Activated naive CD4-positive, alpha-beta T cell treated with anti-CD3 and anti-CD28 coated beads, Interleukin-2, amount 50 U/mL, for 24 hours (primary cell): ENCODE results near the gene ZMYND8.

Experiments used
- H3K27ac Mint-ChIP-seq: one replicate; pipeline ENCODE4 v1.8.0; 2021; ENCODE audit warnings: mild to moderate bottlenecking, mixed read lengths
- H3K27me3 Mint-ChIP-seq: one replicate; pipeline ENCODE4 v1.8.0; 2021; ENCODE audit warnings: mixed read lengths
- H3K36me3 Mint-ChIP-seq: one replicate; pipeline ENCODE4 v1.8.0; 2021; ENCODE audit warnings: mixed read lengths
- H3K4me1 Mint-ChIP-seq: one replicate; pipeline ENCODE4 v1.8.0; 2021; ENCODE audit warnings: mixed read lengths
- H3K4me3 Mint-ChIP-seq: one replicate; pipeline ENCODE4 v1.8.0; 2021; ENCODE audit warnings: mild to moderate bottlenecking, mixed read lengths
- H3K9me3 Mint-ChIP-seq: one replicate; pipeline ENCODE4 v1.8.0; 2021; ENCODE audit warnings: mixed read lengths

Gene ZMYND8

DNA sequence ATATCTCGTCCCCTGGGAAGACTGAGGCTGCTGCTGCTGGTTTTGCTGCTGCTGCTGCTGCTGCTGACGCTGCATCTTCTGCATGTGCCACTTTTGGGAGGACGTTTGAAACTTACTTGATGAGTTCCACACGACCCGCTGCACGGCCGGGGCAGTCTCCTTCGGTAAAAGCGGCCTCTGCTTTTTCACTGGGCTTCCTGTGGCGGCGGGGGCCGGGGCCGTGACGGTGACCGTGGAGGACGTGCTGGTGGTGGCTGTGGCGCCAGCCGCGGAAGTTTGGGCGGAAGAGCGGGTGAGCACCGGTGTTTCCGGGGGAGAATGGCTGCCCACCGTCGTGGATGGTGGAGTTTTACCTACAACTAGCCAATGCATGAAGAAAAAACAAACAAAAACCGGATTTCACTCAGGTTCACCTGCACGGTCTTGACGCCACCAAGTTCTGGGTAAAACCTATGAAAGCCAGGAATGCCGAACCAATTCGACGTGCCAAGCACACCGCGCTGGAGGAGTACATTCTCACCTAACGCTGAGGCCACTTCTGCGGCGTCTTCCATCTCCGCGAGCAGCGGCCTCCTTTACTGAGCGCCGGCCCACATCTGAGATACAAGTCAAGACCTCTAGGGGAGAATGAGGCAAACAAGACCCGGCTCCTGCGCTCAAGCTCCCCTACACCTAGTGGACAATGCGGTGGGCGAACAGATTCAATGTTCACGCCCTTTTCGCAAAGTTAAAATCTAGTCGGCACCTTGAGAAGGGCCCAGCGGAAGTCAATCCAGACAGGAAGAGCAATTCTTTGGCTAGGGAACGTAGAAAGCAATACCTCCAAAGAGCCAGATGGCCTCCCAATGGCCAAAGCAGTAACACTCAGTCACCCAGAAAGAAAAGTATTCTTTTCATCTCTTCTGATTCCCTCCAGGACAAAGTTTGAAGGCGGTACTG is 117.5 kb downstream of the ZMYND8 start:
- Mint-ChIP-seq H3K4me3 (no peak overlapping the region), H3K36me3 (peaks cover 3% of the 10 kb centered on the region), H3K27me3 (no peaks in the 10 kb centered on the region), H3K9me3 (no peaks in the 10 kb centered on the region), H3K4me1 (no peaks in the 10 kb centered on the region), H3K27ac (no peak overlapping the region)

DNA sequence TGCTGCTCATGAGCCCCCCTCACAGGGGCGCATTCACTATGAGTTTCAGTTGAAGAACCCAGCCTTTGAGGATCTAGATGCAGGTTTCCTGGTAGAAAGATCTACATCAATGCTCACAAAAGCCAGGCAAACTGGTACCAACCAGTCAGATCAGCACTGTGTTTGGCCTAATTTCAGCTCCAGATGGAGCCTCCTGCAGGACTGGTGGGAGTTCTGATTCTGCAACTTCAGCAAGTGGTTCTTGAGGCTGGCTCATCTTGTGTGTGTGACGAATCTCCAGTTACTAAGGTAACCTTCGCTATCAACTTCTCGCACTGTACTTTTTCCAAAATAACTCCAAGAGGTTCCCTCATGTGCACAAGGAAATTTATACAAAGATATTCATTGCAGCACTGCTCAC is 118.8 kb downstream of the ZMYND8 start:
- Mint-ChIP-seq H3K27me3 (no peaks in the 10 kb centered on the region), H3K36me3 (peaks cover 4% of the 10 kb centered on the region), H3K4me1 (no peaks in the 10 kb centered on the region), H3K27ac (no peak overlapping the region), H3K9me3 (no peaks in the 10 kb centered on the region), H3K4me3 (no peak overlapping the region)

DNA sequence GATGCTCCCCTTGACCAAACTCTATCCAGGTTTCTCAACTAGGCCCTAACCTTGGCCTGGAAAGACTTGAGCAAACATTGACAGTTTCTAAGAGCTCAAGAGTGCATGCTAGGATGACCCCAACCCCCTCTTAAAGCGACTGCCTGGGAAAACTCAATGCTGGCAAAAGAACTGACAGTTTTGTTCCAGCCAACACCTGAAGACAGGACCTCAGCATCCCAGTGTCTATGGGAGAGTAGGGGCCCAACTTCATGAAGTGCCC is 119.9 kb downstream of the ZMYND8 start:
- no peak overlapping the region for H3K27ac Mint-ChIP-seq
- H3K4me1 Mint-ChIP-seq, result no peaks in the 10 kb centered on the region
- no peaks in the 10 kb centered on the region for H3K9me3 Mint-ChIP-seq
- H3K36me3 Mint-ChIP-seq, result peaks cover 7% of the 10 kb centered on the region
- no peaks in the 10 kb centered on the region for H3K27me3 Mint-ChIP-seq
- H3K4me3 Mint-ChIP-seq, result no peak overlapping the region

GRCh38 chr20:47235853-47236638 is 120.5 kb downstream of the ZMYND8 start:
- Mint-ChIP-seq H3K4me1 (no peaks in the 10 kb centered on the region), H3K36me3 (peaks cover 5% of the 10 kb centered on the region), H3K27ac (no peak overlapping the region), H3K27me3 (no peaks in the 10 kb centered on the region), H3K9me3 (no peaks in the 10 kb centered on the region), H3K4me3 (no peak overlapping the region)

GRCh38 chr20:47235111-47235510 is 121.4 kb downstream of the ZMYND8 start:
- Mint-ChIP-seq H3K27ac (no peak overlapping the region), H3K36me3 (peaks cover 8% of the 10 kb centered on the region), H3K27me3 (no peaks in the 10 kb centered on the region), H3K4me3 (no peak overlapping the region), H3K4me1 (no peaks in the 10 kb centered on the region), H3K9me3 (no peaks in the 10 kb centered on the region)

GRCh38 chr20:47233333-47234188 is 122.9 kb downstream of the ZMYND8 start:
- Mint-ChIP-seq H3K27ac (peak overlapping the region; percentile 41), H3K36me3 (peaks cover 7% of the 10 kb centered on the region), H3K4me3 (no peak overlapping the region), H3K4me1 (no peaks in the 10 kb centered on the region), H3K27me3 (no peaks in the 10 kb centered on the region), H3K9me3 (no peaks in the 10 kb centered on the region)

DNA sequence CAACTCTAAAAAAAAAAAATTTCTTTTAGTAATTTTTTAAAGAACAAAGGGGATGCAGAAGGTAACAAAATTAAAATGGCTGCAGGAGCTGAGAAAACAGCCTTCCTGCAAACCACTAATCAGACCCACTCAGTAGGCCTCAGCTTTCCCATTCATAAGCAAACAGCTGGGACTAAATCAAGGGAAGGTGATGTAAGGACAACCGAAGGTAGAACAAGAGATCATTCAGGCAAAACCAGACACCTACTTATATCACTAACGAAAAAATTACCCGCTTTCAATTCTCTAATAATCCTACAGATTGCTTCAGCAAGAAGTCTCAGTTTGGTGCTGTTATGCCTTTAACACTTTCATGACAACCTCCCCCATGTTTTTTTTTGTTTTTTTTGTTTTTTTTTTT is 124.0 kb downstream of the ZMYND8 start:
- Mint-ChIP-seq H3K36me3 (peaks cover 7% of the 10 kb centered on the region), H3K27ac (no peak overlapping the region), H3K4me1 (no peaks in the 10 kb centered on the region), H3K27me3 (no peaks in the 10 kb centered on the region), H3K9me3 (no peaks in the 10 kb centered on the region), H3K4me3 (no peak overlapping the region)

- Mint-ChIP-seq H3K36me3 (peaks cover 7% of the 10 kb centered on the region), H3K9me3 (no peaks in the 10 kb centered on the region), H3K4me1 (no peaks in the 10 kb centered on the region), H3K27ac (no peak overlapping the region), H3K27me3 (no peaks in the 10 kb centered on the region), H3K4me3 (no peak overlapping the region)
Measured at GRCh38 chr20:47231382-47232039, 125.0 kb downstream of the ZMYND8 start.

GRCh38 chr20:47230811-47231256 is 125.7 kb downstream of the ZMYND8 start:
- Mint-ChIP-seq H3K4me3 (no peak overlapping the region), H3K9me3 (no peaks in the 10 kb centered on the region), H3K27ac (peak overlapping the region; percentile 52), H3K36me3 (peaks cover 7% of the 10 kb centered on the region), H3K4me1 (no peaks in the 10 kb centered on the region), H3K27me3 (no peaks in the 10 kb centered on the region)

DNA sequence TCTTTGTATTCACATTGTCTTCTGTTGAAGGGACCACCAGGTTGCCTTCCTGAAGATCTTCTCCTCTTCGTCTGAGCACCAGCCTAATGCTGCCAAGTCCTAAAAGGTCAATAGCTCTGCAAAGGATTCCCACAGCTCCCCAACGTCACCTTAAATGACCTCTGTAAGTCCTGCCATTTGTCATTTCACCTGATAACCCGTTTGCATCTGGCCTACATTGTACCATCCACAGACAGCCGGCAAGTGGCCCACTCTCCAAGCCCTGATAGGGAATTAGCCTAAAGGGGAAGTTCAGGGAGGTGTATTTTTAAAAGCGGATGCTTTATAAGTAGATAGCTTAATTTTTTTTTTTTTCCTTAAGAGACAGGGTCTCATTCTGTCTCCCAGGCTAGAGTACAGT is 127.8 kb downstream of the ZMYND8 start:
- no peaks in the 10 kb centered on the region for H3K9me3 Mint-ChIP-seq

DNA sequence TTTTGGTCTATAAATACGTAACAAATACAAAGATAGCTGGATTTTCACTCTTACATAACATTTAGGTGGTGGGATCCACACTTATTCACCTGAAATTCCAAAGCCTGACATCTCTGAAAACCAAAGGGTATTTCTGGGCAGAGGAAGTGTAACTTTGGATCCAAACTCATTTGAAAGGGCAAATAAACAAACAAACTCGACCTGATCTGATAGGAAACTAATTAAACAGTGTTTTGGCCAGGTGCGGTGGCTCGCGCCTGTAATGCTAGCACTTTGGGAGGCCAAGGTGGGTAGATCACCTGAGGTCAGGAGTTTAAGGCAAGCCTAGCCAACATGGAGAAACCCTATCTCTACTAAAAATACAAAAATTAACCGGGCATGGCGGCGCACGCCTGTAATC is 128.9 kb downstream of the ZMYND8 start:
- no peak overlapping the region for H3K27ac Mint-ChIP-seq
- no peaks in the 10 kb centered on the region for H3K4me1 Mint-ChIP-seq
- no peaks in the 10 kb centered on the region for H3K9me3 Mint-ChIP-seq
- H3K36me3 Mint-ChIP-seq, result peaks cover 13% of the 10 kb centered on the region
- no peaks in the 10 kb centered on the region for H3K27me3 Mint-ChIP-seq
- no peak overlapping the region for H3K4me3 Mint-ChIP-seq

More for the DNA sequence above, 127.8 kb downstream of the ZMYND8 start:
- Mint-ChIP-seq H3K4me3 (no peak overlapping the region), H3K4me1 (no peaks in the 10 kb centered on the region), H3K27ac (peak overlapping the region; percentile 8), H3K36me3 (peaks cover 12% of the 10 kb centered on the region), H3K27me3 (no peaks in the 10 kb centered on the region)

DNA sequence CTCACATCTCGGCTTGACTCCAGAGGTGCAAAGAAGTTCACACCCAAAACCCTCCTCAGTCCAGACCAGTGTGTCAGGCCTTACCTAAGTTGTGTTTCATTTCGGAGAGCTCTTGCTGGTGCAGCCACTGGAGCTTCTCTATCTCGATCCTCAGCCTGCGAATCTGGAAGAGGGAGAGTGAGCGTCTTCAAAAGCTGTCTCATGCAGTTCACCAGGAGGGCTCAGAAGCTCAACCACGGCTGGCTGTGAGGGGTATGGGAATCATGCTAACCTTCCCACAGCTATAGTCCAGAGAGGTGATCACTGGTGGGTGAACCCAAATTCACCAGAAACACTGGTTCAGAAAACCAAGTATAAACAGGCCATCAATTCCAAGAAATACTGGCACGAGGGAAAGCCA is 129.4 kb downstream of the ZMYND8 start:
- no peak overlapping the region for H3K27ac Mint-ChIP-seq
- no peaks in the 10 kb centered on the region for H3K4me1 Mint-ChIP-seq
- H3K27me3 Mint-ChIP-seq, result no peaks in the 10 kb centered on the region
- H3K9me3 Mint-ChIP-seq, result no peaks in the 10 kb centered on the region
- no peak overlapping the region for H3K4me3 Mint-ChIP-seq
- H3K36me3 Mint-ChIP-seq, result peaks cover 16% of the 10 kb centered on the region

- no peak overlapping the region for H3K4me3 Mint-ChIP-seq
- peaks cover 11% of the 10 kb centered on the region for H3K36me3 Mint-ChIP-seq
- no peak overlapping the region for H3K27ac Mint-ChIP-seq
- no peaks in the 10 kb centered on the region for H3K4me1 Mint-ChIP-seq
- H3K9me3 Mint-ChIP-seq, result no peaks in the 10 kb centered on the region
- no peaks in the 10 kb centered on the region for H3K27me3 Mint-ChIP-seq
Measured at GRCh38 chr20:47225458-47225857, 131.0 kb downstream of the ZMYND8 start.

- Mint-ChIP-seq H3K9me3 (no peaks in the 10 kb centered on the region), H3K27me3 (no peaks in the 10 kb centered on the region), H3K27ac (peak overlapping the region; percentile 21), H3K4me3 (no peak overlapping the region), H3K4me1 (no peaks in the 10 kb centered on the region), H3K36me3 (peaks cover 13% of the 10 kb centered on the region)
Measured at GRCh38 chr20:47224857-47225256, 131.6 kb downstream of the ZMYND8 start.

GRCh38 chr20:47224300-47224791 is 132.2 kb downstream of the ZMYND8 start:
- Mint-ChIP-seq H3K36me3 (peaks cover 13% of the 10 kb centered on the region), H3K27me3 (no peaks in the 10 kb centered on the region), H3K27ac (peak overlapping the region; percentile 14), H3K4me3 (no peak overlapping the region), H3K9me3 (no peaks in the 10 kb centered on the region), H3K4me1 (no peaks in the 10 kb centered on the region)
